Neural cell (in vitro differentiated cells): Measurements from ENCODE around the gene MPV17L.
"Not testable (repeated sequence)": the region's sequence is repeated elsewhere in the genome, so short reads cannot be mapped to it uniquely, and the experiment has no call there.

Experiments
- CTCF ChIP-seq: fragments of 450-650 bp; IDR thresholded peaks from 2 replicates; pipeline ENCODE4 v1.5.1; 2014; ENCODE audit warnings: antibody characterized with exemption, mild to moderate bottlenecking, moderate library complexity; ENCODE audit not compliant: poor library complexity, severe bottlenecking
- EP300 ChIP-seq: fragments of 450-650 bp; conservative IDR thresholded peaks from 2 replicates; pipeline ENCODE4 v1.6.1; 2014; ENCODE audit warnings: antibody characterized with exemption, mild to moderate bottlenecking, moderate library complexity; ENCODE audit not compliant: poor library complexity, severe bottlenecking
- EZH2 ChIP-seq: fragments of 200-600, 300-800 bp; shearing (Covaris generic), sonication (generic); IDR thresholded peaks from 2 replicates; pipeline ENCODE4 v1.6.1; 2014; ENCODE audit warnings: antibody characterized with exemption, low read length, borderline replicate concordance, mild to moderate bottlenecking; ENCODE audit not compliant: insufficient read depth, poor library complexity, severe bottlenecking
- RAD21 ChIP-seq: fragments of 450-650 bp; conservative IDR thresholded peaks from 2 replicates; pipeline ENCODE4 v1.6.1; 2014; ENCODE audit warnings: antibody characterized with exemption, mild to moderate bottlenecking, moderate library complexity
- REST ChIP-seq: IDR thresholded peaks from 2 replicates; pipeline ENCODE4 v1.6.1; 2012; ENCODE audit warnings: borderline replicate concordance
- TAF1 ChIP-seq: IDR thresholded peaks from 2 replicates; pipeline ENCODE4 v1.6.1; 2012; ENCODE audit warnings: low read depth

GRCh38 chr16:15378194-15378593 is 17.4 kb upstream of the MPV17L start, which contains the start of gene NPIPA5:
- TF ChIP-seq CTCF, EP300, TAF1, REST, RAD21, EZH2: not testable (repeated sequence)
